ENCODE results near the gene ZSWIM3.

- TF ChIP-seq CTCF (IDR thresholded peaks at IDR 0.05; ENCODE audit: poor library complexity, severe bottlenecking) (no peak), EZH2 (IDR thresholded peaks at IDR 0.05; ENCODE audit: borderline replicate concordance, insufficient read depth, low read length, poor library complexity, severe bottlenecking) (no peak)
Observed at GRCh38 chr20:45872626-45873025, 15.2 kb downstream of the ZSWIM3 start.

All from neural cell (in vitro differentiated cells).